Spleen (tissue), 11 donors: Measurements from ENCODE around the gene AFF1. TPM values are rescaled to one million over a fixed set of nuclear protein-coding genes. Genes with fewer than 3 reads are reported as not detected.
A peak's percentile ranks its signal among the peaks of the same experiment; 100 is the strongest.

ENCODE experiments used
- DNase-seq: peaks from one replicate; pipeline ENCODE4 v3.0.0-alpha.2; 2020
- H3K27ac ChIP-seq, 8 donors: fragments of 200-600 bp; sonication (generic) in 7 of 8; 1 replicate in 4 of 8; 2 replicates in 4 of 8; pipeline versions ENCODE4 v1.5.0 to v1.8.0; 2016 to 2021; ENCODE audit warnings: inconsistent platforms in 4 of 8, mild to moderate bottlenecking in 4 of 8, moderate library complexity in 1 of 8
- H3K27me3 ChIP-seq, 7 donors: fragments of 200-600 bp; sonication (generic) in 6 of 7; replicated peaks in 1 of 7; 1 replicate in 4 of 7; 2 replicates in 3 of 7; pipeline versions ENCODE4 v1.5.0 to v1.8.0; 2016 to 2021; ENCODE audit warnings: inconsistent platforms in 3 of 7, mild to moderate bottlenecking in 1 of 7
- H3K36me3 ChIP-seq, 6 donors: fragments of 200-600 bp; sonication (generic) in 5 of 6; 1 replicate in 4 of 6; 2 replicates in 2 of 6; pipeline versions ENCODE4 v1.5.0 to v1.8.0; 2016 to 2021; ENCODE audit warnings: inconsistent platforms in 2 of 6
- H3K4me1 ChIP-seq, 6 donors: fragments of 200-600 bp; sonication (generic) in 5 of 6; 1 replicate in 3 of 6; 2 replicates in 3 of 6; pipeline versions ENCODE4 v1.5.0 to v1.8.0; 2016 to 2021; ENCODE audit warnings: inconsistent platforms in 3 of 6
- H3K4me3 ChIP-seq, 8 donors: fragments of 200-600 bp; sonication (generic) in 7 of 8; 1 replicate in 4 of 8; 2 replicates in 4 of 8; pipeline versions ENCODE4 v1.5.0 to v1.8.0; 2016 to 2021; ENCODE audit warnings: inconsistent platforms in 4 of 8, mild to moderate bottlenecking in 4 of 8, moderate library complexity in 2 of 8
- H3K9me3 ChIP-seq, 8 donors: fragments of 200-600 bp; sonication (generic) in 7 of 8; 1 replicate in 4 of 8; 2 replicates in 4 of 8; pipeline versions ENCODE4 v1.5.0 to v1.8.0; 2016 to 2021; ENCODE audit warnings: inconsistent platforms in 4 of 8
- POLR2A ChIP-seq, 3 donors: fragments of 450-650 bp; IDR thresholded peaks; one replicate each; pipeline ENCODE4 v1.5.1; 2017; ENCODE audit warnings: antibody characterized with exemption in 3 of 3, mild to moderate bottlenecking in 1 of 3
- POLR2AphosphoS5 ChIP-seq, 3 donors: sonication (generic); formaldehyde crosslinking; IDR thresholded peaks; one replicate each; pipeline ENCODE4 v1.5.1; 2017; ENCODE audit warnings: antibody characterized with exemption in 3 of 3
- WGBS, 5 donors: extraction: QIAGEN DNeasy Blood & Tissue Kit in 3 of 5; methylation state at CpG; one replicate each; pipeline versions ENCODE4 v1.1.5 to v1.1.7; 2013 to 2018; 5-methylcytosine and 5-hydroxymethylcytosine counted together
- intact Hi-C: fragments of 100-400 bp; cut with DNase I; formaldehyde crosslinking; loops from one replicate; pipeline ENCODE4 v1.15.0; 2023; ENCODE audit warnings: low total_unique reads
- polyA plus RNA-seq, 3 donors: library from polyadenylated mRNA; stranded (reverse); fragments of 200-250 nt; gene quantifications; one replicate each; pipeline ENCODE4 v1.2.1, GENCODE V29; 2013
- total RNA-seq, 7 donors: library from RNA; depleted of rRNA in 3 of 7; stranded (reverse); fragments of >200 nt in 3 of 7; fragmentation: NEBNext Ultra II Directional in 4 of 7; extraction: Animal tissue kit (Norgen Biotek cat#: 25700) in 4 of 7; gene quantifications; one replicate each; pipeline versions ENCODE4 v1.1.0 to v1.2.1, GENCODE V29; 2016 to 2021
- TF ChIP-seq, protein P1 (sequence below), 11 experiments: fragments of 200-600 bp in 7 of 11; fragments of 450-650 bp in 4 of 11; sonication (generic) in 4 of 11; IDR thresholded peaks in 8 of 11; conservative IDR thresholded peaks in 3 of 11; 1 replicate in 7 of 11; 2 replicates in 4 of 11; pipeline versions ENCODE4 v1.4.0 to v1.8.0; 2016 to 2021; ENCODE audit warnings: antibody characterized with exemption in 11 of 11, inconsistent platforms in 4 of 11, mild to moderate bottlenecking in 1 of 11
- donor health status: healthy with polysubstance abuse.
- donor health status: DM: no; HTN: no; CAD: no; lungs with moderate emphysema.
- donor health status: DM: no; HTN: no; CAD: no.
- donor health status: Bipolar disorder and iron deficiency.
- donor health status: healthy.
- donor health status: DM: no; HTN: no; CAD: no.
- donor health status: DM: yes; HTN: yes; CAD: no.

Gene AFF1
- total and polyA plus RNA-seq, 10 donors, result 4.4 to 119 (median 80.8) TPM

GRCh38 chr4:87065021-87065420 is 130.2 kb downstream of the AFF1 start:
- TF ChIP-seq POLR2AphosphoS5 (IDR thresholded peaks at IDR 0.05), result no peak
- TF ChIP-seq, protein P1, sequence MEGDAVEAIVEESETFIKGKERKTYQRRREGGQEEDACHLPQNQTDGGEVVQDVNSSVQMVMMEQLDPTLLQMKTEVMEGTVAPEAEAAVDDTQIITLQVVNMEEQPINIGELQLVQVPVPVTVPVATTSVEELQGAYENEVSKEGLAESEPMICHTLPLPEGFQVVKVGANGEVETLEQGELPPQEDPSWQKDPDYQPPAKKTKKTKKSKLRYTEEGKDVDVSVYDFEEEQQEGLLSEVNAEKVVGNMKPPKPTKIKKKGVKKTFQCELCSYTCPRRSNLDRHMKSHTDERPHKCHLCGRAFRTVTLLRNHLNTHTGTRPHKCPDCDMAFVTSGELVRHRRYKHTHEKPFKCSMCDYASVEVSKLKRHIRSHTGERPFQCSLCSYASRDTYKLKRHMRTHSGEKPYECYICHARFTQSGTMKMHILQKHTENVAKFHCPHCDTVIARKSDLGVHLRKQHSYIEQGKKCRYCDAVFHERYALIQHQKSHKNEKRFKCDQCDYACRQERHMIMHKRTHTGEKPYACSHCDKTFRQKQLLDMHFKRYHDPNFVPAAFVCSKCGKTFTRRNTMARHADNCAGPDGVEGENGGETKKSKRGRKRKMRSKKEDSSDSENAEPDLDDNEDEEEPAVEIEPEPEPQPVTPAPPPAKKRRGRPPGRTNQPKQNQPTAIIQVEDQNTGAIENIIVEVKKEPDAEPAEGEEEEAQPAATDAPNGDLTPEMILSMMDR (IDR thresholded peaks at IDR 0.05 in 8 of 11, conservative IDR thresholded peaks at IDR 0.05 in 3 of 11), result no peak
- TF ChIP-seq POLR2A (IDR thresholded peaks at IDR 0.05), result no peak
- 80 to 90% (median 81%) methylated on average over 6 of the region's 6 CpGs for WGBS, 5 donors
- Histone ChIP-seq H3K4me1 (peaks cover 3 to 42% (median 12%) of the 10 kb centered on the region in 6 donors), H3K36me3 (peaks cover 0 to 51% (median 0%) of the 10 kb centered on the region in 6 donors), H3K9me3 (no peaks in the 10 kb centered on the region), H3K27ac (no peak overlapping the region), H3K4me3 (no peak overlapping the region), H3K27me3 (no peaks in the 10 kb centered on the region)
- no peak for DNase-seq
- intact Hi-C loops, result no loop called here

DNA sequence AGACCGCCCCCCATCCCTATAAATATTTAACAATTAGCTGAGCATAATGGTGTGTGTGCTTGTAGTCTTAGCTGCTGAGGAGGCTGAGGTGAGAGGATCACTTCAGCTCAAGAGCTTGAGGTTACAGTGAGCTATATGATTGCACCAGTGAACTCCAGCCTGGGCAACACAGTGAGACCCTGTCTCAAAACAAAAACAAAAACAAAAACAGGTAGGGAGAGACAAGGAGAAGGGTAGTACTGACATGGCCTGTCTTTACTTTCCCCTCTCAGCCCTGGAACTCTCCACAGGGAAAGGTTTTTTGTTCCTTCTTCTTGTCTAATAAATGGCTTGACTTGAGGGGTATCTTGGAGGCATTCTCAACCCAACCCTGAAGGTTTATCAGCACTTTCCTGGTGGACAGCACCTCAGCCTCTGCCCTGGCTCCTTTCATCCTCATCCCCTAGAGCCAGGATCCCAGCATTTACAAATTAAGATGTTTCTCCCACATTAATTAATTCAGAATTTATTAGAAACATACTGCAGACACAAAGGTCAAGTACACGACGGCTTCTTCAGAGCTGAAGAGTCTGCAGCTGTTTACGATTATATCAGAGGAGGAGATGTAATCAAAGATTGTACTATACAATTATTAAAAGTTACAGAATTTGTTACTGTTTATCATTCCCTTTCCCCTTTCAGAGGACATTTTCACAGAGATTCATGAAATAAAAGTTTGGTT is 131.8 kb downstream of the AFF1 start:
- peaks cover 4 to 39% (median 11%) of the 10 kb centered on the region in 6 donors for H3K4me1 ChIP-seq
- TF ChIP-seq POLR2A (IDR thresholded peaks at IDR 0.05), result no peak
- TF ChIP-seq, protein P1 (IDR thresholded peaks at IDR 0.05 in 8 of 11, conservative IDR thresholded peaks at IDR 0.05 in 3 of 11), result no peak
- no peak for TF ChIP-seq POLR2AphosphoS5 (IDR thresholded peaks at IDR 0.05)
- WGBS, 5 donors, result 92 to 95% (median 94%) methylated on average over 4 of the region's 4 CpGs
- no peak overlapping the region for H3K27ac ChIP-seq
- peaks cover 0 to 37% (median 0%) of the 10 kb centered on the region in 6 donors for H3K36me3 ChIP-seq
- intact Hi-C loops, result no loop called here
- no peak for DNase-seq
- no peak overlapping the region for H3K4me3 ChIP-seq
- H3K9me3 ChIP-seq, result no peaks in the 10 kb centered on the region
- no peaks in the 10 kb centered on the region for H3K27me3 ChIP-seq

DNA sequence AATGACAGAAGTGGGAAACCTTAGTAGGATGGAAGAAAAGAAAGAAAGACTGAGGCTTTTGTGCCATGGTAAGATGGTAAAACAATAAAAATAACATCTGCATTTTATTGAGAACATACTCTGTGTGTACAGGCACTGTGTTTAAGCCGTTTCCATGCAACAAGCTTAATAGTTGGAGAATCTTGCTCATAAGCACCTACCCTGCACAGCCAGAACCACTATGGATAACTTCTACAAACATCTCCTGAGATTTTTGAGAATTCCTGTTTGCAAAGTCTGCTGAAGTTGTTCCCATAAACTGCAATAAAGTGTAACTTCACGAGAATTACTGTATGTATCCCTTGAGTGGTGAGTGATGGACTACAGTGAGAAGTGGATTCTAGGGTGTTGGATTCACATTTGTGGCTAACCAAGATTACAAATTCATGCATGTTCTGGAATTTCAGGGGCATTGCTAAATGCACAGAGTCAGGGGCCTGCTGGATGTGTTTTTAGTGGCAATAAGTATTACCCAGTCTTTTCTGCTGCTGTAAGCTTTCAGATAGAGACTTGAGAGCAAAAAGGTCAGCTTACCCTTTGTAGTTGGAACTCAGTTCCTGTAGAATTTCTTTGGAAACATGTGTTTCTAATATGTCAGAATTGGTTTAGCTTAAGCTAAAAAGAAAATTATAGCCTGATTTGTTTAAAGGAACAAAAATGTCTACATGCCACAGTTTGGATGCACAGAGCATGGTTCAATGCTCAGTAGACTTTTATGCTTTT is 132.5 kb downstream of the AFF1 start:
- H3K27me3 ChIP-seq, result no peaks in the 10 kb centered on the region
- H3K27ac ChIP-seq, result no peak overlapping the region
- no peak for DNase-seq
- WGBS, 5 donors, result 86 to 92% (median 91%) methylated on average over 2 of the region's 2 CpGs
- TF ChIP-seq POLR2AphosphoS5 (IDR thresholded peaks at IDR 0.05), result no peak
- TF ChIP-seq POLR2A (IDR thresholded peaks at IDR 0.05), result no peak
- TF ChIP-seq, protein P1 (IDR thresholded peaks at IDR 0.05 in 8 of 11, conservative IDR thresholded peaks at IDR 0.05 in 3 of 11), result no peak
- H3K4me3 ChIP-seq, result no peak overlapping the region
- H3K36me3 ChIP-seq, result peaks cover 0 to 31% (median 0%) of the 10 kb centered on the region in 6 donors
- intact Hi-C loops, result no loop called here
- peaks cover 4 to 44% (median 11%) of the 10 kb centered on the region in 6 donors for H3K4me1 ChIP-seq
- no peaks in the 10 kb centered on the region for H3K9me3 ChIP-seq

- peaks cover 14 to 57% (median 22%) of the 10 kb centered on the region in 6 donors for H3K4me1 ChIP-seq
- H3K9me3 ChIP-seq, result no peaks in the 10 kb centered on the region
- 49 to 77% (median 66%) methylated on average over 7 of the region's 7 CpGs for WGBS, 5 donors
- no peaks in the 10 kb centered on the region for H3K27me3 ChIP-seq
- no peak overlapping the region for H3K4me3 ChIP-seq
- peak overlapping the region in 2 of 8 donors; percentile 16 to 28 for H3K27ac ChIP-seq
- TF ChIP-seq POLR2AphosphoS5 (IDR thresholded peaks at IDR 0.05) (peak in 1 of 3 donors; percentile 11), POLR2A (IDR thresholded peaks at IDR 0.05) (no peak)
- peaks cover 0 to 24% (median 0%) of the 10 kb centered on the region in 6 donors for H3K36me3 ChIP-seq
- intact Hi-C loops, result no loop called here
- DNase-seq, result no peak
Measured at GRCh38 chr4:87068583-87069021, 133.8 kb downstream of the AFF1 start.
